NT2/D1 (cell line): Measurements from ENCODE around the gene MYLIP.

Experiments used
- DNase-seq: peaks from one replicate; pipeline ENCODE4 v3.0.0-alpha.2; 2011; ENCODE audit warnings: low read depth, low spot score
- H3K27me3 ChIP-seq: 2 replicates; pipeline ENCODE4 v1.6.0; 2011; ENCODE audit warnings: mild to moderate bottlenecking; ENCODE audit not compliant: insufficient read length, insufficient read depth
- H3K36me3 ChIP-seq: 2 replicates; pipeline ENCODE4 v1.6.1; 2011; ENCODE audit warnings: mild to moderate bottlenecking, low read length, mixed read lengths; ENCODE audit not compliant: insufficient read depth, insufficient read length
- H3K4me1 ChIP-seq: 2 replicates; pipeline ENCODE4 v1.5.1; 2011; ENCODE audit not compliant: insufficient read depth, insufficient read length
- H3K4me3 ChIP-seq: 2 replicates; pipeline ENCODE4 v1.5.1; 2011; ENCODE audit warnings: low read depth; ENCODE audit not compliant: insufficient read length
- H3K9ac ChIP-seq: 2 replicates; pipeline ENCODE4 v1.6.0; 2011; ENCODE audit warnings: low read depth; ENCODE audit not compliant: insufficient read length
- H3K9me3 ChIP-seq: 2 replicates; pipeline ENCODE4 v1.5.1; 2011; ENCODE audit warnings: mild to moderate bottlenecking, low read length; ENCODE audit not compliant: insufficient read depth
- SUZ12 ChIP-seq: IDR thresholded peaks from 2 replicates; pipeline ENCODE4 v1.6.1; 2011; ENCODE audit not compliant: insufficient read length, insufficient read depth; ENCODE audit errors: extremely low read depth
- YY1 ChIP-seq: IDR thresholded peaks from 2 replicates; pipeline ENCODE4 v1.6.1; 2011; ENCODE audit not compliant: insufficient read length, insufficient read depth
- ZNF274 ChIP-seq: IDR thresholded peaks from 2 replicates; pipeline ENCODE4 v1.6.1; 2011; ENCODE audit warnings: mild to moderate bottlenecking, low read depth, low read length

MYLIP gene

DNA sequence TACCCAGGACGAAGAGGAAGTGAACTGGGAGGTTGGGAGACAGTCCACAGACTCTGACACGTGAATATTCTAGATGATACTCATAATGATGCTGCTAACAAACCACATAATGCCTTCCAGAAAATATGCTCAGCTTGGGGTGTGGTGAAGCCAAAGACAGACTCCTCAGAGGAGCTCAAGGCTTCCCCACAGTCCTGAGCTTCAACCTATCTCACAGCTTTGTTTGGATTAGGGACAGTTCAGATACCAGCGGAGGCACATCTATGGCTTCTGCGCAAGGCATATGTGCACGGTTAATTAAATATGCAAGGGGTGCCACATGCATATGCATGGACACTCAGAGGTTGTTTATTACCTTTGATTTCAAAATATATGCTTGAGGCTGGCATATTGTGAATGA lies 30.7 kb upstream of the MYLIP start:
- no peaks in the 10 kb centered on the region for H3K27me3 ChIP-seq
- H3K9me3 ChIP-seq = no peaks in the 10 kb centered on the region; the same call in 1 of the 2 replicates
- no peaks in the 10 kb centered on the region for H3K4me1 ChIP-seq
- no peaks in the 10 kb centered on the region for H3K36me3 ChIP-seq
- no peak for TF ChIP-seq SUZ12
- no peak for TF ChIP-seq ZNF274
- TF ChIP-seq YY1 = no peak
- H3K9ac ChIP-seq = no peak overlapping the region
- DNase-seq = no peak
- no peak overlapping the region for H3K4me3 ChIP-seq

DNA sequence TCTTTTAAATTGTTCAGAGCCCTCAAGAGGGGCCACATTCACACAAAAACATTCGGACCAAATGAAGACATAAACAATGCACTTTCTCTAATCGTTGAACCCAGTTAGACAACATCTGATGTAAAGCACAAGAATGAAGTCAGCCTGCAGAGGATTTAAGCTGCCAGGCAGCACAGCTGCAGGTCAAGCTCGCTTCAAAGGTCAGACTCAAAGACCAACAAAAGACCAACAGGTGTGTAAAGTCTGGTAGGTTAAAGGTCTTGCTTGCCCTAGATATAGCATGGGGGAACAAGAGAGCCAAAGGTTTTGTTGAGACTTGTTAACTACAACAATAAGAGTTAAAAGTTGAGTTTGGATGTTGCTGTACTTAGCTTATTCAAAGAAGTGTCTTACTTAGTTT lies 26.7 kb upstream of the MYLIP start:
- Histone ChIP-seq H3K4me1 (no peaks in the 10 kb centered on the region), H3K9me3 (no peaks in the 10 kb centered on the region; the same call in 1 of the 2 replicates), H3K9ac (no peak overlapping the region), H3K4me3 (no peak overlapping the region), H3K36me3 (no peaks in the 10 kb centered on the region), H3K27me3 (no peaks in the 10 kb centered on the region)
- no peak for TF ChIP-seq YY1
- TF ChIP-seq ZNF274 = no peak
- no peak for TF ChIP-seq SUZ12
- DNase-seq = no peak

DNA sequence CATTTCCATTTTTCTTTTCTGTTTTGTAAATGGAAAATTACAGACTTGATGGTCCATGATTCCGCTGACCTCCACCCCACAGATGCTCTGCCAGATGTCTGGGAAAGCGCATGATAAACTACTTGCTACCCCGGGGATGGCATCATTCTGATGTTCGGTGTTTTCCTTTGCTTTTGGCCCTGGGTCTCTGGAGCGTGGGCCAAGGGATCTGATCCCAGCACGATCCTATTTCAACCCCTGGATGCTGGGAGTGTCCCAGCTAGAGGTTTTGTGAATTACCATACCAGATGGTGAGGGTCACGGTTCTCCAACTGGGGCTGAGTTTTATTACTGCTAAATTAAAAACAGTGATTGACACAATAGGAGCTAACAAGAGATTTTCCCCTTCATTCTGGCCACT lies 25.2 kb upstream of the MYLIP start:
- Histone ChIP-seq H3K9ac (no peak overlapping the region), H3K27me3 (no peaks in the 10 kb centered on the region), H3K4me3 (no peak overlapping the region), H3K4me1 (no peaks in the 10 kb centered on the region), H3K9me3 (no peaks in the 10 kb centered on the region; the same call in 1 of the 2 replicates), H3K36me3 (no peaks in the 10 kb centered on the region)
- TF ChIP-seq ZNF274 (no peak), SUZ12 (no peak), YY1 (no peak)
- no peak for DNase-seq

DNA sequence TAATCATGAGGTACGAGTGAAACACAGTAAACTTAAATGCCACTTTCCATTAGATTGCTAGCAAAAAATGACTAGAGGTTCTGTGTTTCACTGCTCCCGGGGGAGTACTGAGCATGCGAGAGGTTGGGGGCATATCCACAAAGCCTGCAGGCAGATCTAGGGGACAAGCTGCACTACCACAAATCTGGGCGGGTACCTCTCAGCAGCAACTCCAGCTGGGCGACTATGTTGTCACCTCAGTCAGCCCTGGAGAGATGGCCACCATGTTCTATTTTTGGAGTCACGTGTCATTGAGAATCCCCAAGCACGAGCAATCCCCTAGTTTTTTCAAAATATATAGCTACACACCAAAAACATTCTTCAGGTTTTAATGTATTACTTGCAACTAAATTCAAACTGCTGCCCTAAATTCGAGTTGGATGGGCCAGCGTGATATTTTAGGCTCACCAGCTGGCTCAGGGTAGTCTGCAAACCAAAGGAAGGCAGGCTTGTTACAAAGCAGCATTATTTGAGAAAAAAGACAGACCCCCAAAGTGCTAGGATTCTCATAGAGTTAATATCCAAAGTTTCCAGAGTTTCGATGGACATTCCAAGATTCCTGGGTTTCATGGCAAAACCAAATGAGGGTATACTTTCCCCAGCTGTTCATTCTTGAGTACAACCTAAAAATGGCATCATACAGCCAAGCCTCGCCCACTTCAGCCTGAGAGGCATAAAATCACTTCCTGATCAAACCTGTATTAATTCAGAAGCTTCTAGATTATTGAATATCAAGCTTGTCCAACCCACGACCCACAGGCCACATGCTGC lies 24.1 kb upstream of the MYLIP start:
- H3K9ac ChIP-seq = no peak overlapping the region
- no peak overlapping the region for H3K4me3 ChIP-seq
- H3K4me1 ChIP-seq = no peaks in the 10 kb centered on the region
- no peaks in the 10 kb centered on the region for H3K27me3 ChIP-seq
- no peaks in the 10 kb centered on the region for H3K36me3 ChIP-seq
- DNase-seq = no peak
- TF ChIP-seq ZNF274 (no peak), SUZ12 (no peak), YY1 (no peak)
- H3K9me3 ChIP-seq = no peaks in the 10 kb centered on the region; the same call in 1 of the 2 replicates

DNA sequence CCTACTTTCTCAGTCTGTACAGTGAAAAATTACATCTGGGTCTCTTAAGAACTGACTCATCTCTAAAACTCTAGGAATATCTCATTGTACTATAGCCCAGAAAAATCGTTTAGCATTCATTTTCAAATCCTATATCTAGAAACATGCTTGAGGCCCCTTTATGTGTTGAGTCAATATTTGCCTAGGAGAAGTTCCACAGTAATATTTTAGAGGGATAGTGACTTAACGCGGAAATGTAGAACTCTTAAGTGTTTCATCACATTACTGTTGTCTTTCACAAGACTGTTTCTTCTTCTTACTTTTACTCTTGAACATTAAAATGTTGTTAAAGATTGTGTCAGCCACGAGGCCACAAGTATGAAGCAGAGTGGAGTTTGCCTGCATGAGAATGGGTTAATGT lies 23.0 kb upstream of the MYLIP start:
- Histone ChIP-seq H3K4me3 (no peak overlapping the region), H3K27me3 (no peaks in the 10 kb centered on the region), H3K4me1 (no peaks in the 10 kb centered on the region), H3K9ac (no peak overlapping the region), H3K9me3 (no peaks in the 10 kb centered on the region), H3K36me3 (no peaks in the 10 kb centered on the region)
- DNase-seq = no peak
- no peak for TF ChIP-seq ZNF274
- no peak for TF ChIP-seq SUZ12
- no peak for TF ChIP-seq YY1

DNA sequence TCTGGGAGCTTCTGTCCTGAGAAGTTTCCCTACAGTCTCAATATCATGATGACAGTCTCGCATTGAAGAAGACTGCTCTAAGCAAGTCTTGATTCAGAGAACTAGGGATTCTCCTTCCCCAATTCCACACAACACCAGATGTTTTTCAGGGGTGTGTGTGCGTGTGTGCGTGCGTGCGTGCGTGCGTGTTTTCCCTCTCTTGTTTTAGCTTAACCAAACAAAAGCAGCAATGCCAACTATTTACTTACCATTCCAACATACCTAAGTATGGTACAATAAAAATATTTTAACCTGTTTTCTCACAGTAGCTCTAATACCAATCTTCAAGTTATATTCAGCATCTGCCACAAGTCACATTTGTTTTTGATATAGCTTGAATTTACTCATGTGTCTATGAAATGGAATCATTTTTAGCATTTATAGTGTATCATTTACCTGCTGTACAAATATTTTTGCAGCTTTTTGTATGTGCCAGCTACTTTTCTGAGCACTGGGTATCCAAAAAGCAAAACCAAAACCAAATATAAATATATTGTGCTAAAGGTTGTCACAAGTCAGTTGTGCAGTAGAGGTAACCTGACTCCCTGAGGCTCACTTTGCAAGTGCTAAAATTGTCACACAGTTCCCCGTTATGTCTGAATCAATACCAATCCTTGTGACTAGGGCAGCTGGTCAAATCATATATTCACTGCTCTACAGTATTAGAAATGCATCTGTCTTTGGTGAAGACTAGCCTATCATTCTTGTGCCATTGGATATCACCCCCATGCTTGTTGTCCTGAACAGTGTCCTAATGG lies 21.7 kb upstream of the MYLIP start:
- H3K27me3 ChIP-seq = no peaks in the 10 kb centered on the region
- H3K9me3 ChIP-seq = no peaks in the 10 kb centered on the region
- no peaks in the 10 kb centered on the region for H3K36me3 ChIP-seq
- no peak for DNase-seq
- H3K4me3 ChIP-seq = no peak overlapping the region
- H3K9ac ChIP-seq = no peak overlapping the region
- H3K4me1 ChIP-seq = no peaks in the 10 kb centered on the region
- no peak for TF ChIP-seq SUZ12
- TF ChIP-seq YY1 = no peak
- TF ChIP-seq ZNF274 = no peak

- no peak overlapping the region for H3K9ac ChIP-seq
- no peak overlapping the region for H3K4me3 ChIP-seq
- no peak for DNase-seq
- H3K27me3 ChIP-seq = no peaks in the 10 kb centered on the region
- TF ChIP-seq SUZ12 = no peak
- no peak for TF ChIP-seq YY1
- TF ChIP-seq ZNF274 = no peak
- H3K4me1 ChIP-seq = no peaks in the 10 kb centered on the region
- no peaks in the 10 kb centered on the region for H3K9me3 ChIP-seq
- H3K36me3 ChIP-seq = no peaks in the 10 kb centered on the region
These were observed 20.5 kb upstream of the MYLIP start for GRCh38 chr6:16108419-16108818.
